Prostate gland (tissue), 2 donors: ENCODE data around the gene PEF1. TPM values are rescaled to one million over a fixed set of nuclear protein-coding genes. Genes with fewer than 3 reads are reported as not detected.

Experiments used
- DNase-seq: peaks from one replicate; pipeline ENCODE4 v3.0.0-alpha.2; 2019; ENCODE audit warnings: low spot score
- H3K27ac ChIP-seq, 2 donors: fragments of 200-600 bp; sonication (generic); 2 replicates each; pipeline ENCODE4 v1.5.1; 2017 to 2019
- H3K27me3 ChIP-seq: fragments of 200-600 bp; sonication (generic); replicated peaks from 2 replicates; pipeline ENCODE4 v1.5.1; 2019; ENCODE audit not compliant: insufficient read depth
- H3K36me3 ChIP-seq, 2 donors: fragments of 200-600 bp; sonication (generic); 1 replicate in 1 of 2; 2 replicates in 1 of 2; pipeline versions ENCODE4 v1.5.1 to v1.8.1; 2017 to 2019
- H3K4me1 ChIP-seq: fragments of 200-600 bp; sonication (generic); replicated peaks from 2 replicates; pipeline ENCODE4 v1.5.1; 2019
- H3K4me3 ChIP-seq, 2 donors: fragments of 200-600 bp; sonication (generic); 2 replicates each; pipeline ENCODE4 v1.5.1; 2017 to 2019
- H3K9me3 ChIP-seq: fragments of 200-600 bp; sonication (generic); 2 replicates; pipeline ENCODE4 v1.5.1; 2017
- POLR2A ChIP-seq: fragments of 450-650 bp; IDR thresholded peaks from one replicate; pipeline ENCODE4 v1.6.1; 2016; ENCODE audit warnings: antibody characterized with exemption, mild to moderate bottlenecking
- POLR2AphosphoS5 ChIP-seq: sonication (generic); formaldehyde crosslinking; IDR thresholded peaks from one replicate; pipeline ENCODE4 v1.6.1; 2017; ENCODE audit warnings: antibody characterized with exemption
- WGBS: methylation state at CpG from one replicate; pipeline ENCODE4 v1.1.5; 2018; 5-methylcytosine and 5-hydroxymethylcytosine counted together
- intact Hi-C: fragments of 100-400 bp; cut with DNase I; formaldehyde crosslinking; loops from one replicate; pipeline ENCODE4 v1.14.2; 2022
- total RNA-seq, 2 donors: library from RNA; depleted of rRNA; stranded (reverse); fragments of >200 nt; gene quantifications; one replicate each; pipeline ENCODE4 v1.1.0, GENCODE V29; 2016
- TF ChIP-seq, protein P1 (sequence below), 4 experiments: fragments of 200-600 bp in 2 of 4; fragments of 450-650 bp in 2 of 4; sonication (generic) in 2 of 4; IDR thresholded peaks; 1 replicate in 3 of 4; 2 replicates in 1 of 4; pipeline ENCODE4 v1.5.1; 2016 to 2019; ENCODE audit warnings: antibody characterized with exemption in 4 of 4, mild to moderate bottlenecking in 2 of 4, moderate library complexity in 2 of 4

Gene PEF1
- total RNA-seq, 2 donors from 2014 or later = 83.1 to 99.5 TPM

DNA sequence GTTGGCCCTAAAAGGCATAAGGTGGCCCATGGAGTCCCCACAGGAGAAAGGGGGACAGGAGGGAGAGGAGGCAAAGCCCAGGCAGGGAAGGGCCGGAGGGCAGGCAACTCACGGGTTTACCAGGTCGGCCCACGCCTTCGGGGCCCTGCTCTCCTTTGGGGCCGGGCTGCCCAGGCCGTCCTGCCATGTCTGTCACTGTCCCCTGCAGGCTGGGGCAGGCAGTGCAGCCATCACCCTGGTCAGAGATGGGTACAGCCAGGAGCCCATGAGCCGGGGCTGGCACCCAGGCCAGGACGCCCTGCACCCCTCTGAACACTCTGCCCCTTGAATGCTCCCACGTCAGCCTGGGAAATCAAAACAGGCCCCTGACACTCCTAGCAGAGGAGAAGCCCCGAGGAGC is 39.3 kb upstream of the PEF1 start:
- Histone ChIP-seq H3K36me3 (no peaks in the 10 kb centered on the region), H3K27ac (no peak overlapping the region), H3K9me3 (no peaks in the 10 kb centered on the region), H3K27me3 (no peaks in the 10 kb centered on the region), H3K4me1 (no peaks in the 10 kb centered on the region), H3K4me3 (no peak overlapping the region)
- no peak for DNase-seq
- WGBS = 81% methylated on average over 11 of the region's 11 CpGs
- TF ChIP-seq, protein P1, sequence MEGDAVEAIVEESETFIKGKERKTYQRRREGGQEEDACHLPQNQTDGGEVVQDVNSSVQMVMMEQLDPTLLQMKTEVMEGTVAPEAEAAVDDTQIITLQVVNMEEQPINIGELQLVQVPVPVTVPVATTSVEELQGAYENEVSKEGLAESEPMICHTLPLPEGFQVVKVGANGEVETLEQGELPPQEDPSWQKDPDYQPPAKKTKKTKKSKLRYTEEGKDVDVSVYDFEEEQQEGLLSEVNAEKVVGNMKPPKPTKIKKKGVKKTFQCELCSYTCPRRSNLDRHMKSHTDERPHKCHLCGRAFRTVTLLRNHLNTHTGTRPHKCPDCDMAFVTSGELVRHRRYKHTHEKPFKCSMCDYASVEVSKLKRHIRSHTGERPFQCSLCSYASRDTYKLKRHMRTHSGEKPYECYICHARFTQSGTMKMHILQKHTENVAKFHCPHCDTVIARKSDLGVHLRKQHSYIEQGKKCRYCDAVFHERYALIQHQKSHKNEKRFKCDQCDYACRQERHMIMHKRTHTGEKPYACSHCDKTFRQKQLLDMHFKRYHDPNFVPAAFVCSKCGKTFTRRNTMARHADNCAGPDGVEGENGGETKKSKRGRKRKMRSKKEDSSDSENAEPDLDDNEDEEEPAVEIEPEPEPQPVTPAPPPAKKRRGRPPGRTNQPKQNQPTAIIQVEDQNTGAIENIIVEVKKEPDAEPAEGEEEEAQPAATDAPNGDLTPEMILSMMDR (IDR thresholded peaks at IDR 0.05) = peak in 1 of 4 experiments; percentile 22
- no peak for TF ChIP-seq POLR2A
- intact Hi-C loops = no loop called here

DNA sequence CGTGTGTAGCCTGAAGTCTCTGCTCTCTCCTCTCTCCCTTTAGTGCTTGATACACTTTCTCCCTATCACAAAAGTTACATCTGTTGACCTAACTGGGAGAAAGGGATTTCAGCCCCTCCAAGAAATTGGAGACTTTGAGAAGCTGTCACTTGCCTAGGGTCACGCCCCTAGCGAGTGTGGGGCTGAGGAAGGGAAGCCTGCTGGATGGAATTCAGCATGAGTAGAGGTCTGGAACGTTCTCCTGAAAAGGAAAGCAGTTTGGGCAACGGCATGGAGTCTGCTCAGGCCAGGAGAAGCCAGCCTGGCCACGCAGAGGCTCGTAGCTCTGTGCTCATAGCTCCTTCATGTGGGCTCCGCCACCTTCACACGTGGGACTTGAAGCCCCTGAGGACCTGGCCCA is 36.7 kb upstream of the PEF1 start:
- Histone ChIP-seq H3K27ac (peak overlapping the region in 1 of 2 donors; percentile 8), H3K4me1 (no peaks in the 10 kb centered on the region), H3K9me3 (no peaks in the 10 kb centered on the region), H3K36me3 (no peaks in the 10 kb centered on the region), H3K4me3 (no peak overlapping the region), H3K27me3 (no peaks in the 10 kb centered on the region)
- no peak for DNase-seq
- WGBS = 59% methylated on average over 9 of the region's 9 CpGs
- TF ChIP-seq POLR2AphosphoS5 (no peak), POLR2A (no peak)
- TF ChIP-seq, protein P1 (IDR thresholded peaks at IDR 0.05) = no peak
- intact Hi-C loops = no loop called here

DNA sequence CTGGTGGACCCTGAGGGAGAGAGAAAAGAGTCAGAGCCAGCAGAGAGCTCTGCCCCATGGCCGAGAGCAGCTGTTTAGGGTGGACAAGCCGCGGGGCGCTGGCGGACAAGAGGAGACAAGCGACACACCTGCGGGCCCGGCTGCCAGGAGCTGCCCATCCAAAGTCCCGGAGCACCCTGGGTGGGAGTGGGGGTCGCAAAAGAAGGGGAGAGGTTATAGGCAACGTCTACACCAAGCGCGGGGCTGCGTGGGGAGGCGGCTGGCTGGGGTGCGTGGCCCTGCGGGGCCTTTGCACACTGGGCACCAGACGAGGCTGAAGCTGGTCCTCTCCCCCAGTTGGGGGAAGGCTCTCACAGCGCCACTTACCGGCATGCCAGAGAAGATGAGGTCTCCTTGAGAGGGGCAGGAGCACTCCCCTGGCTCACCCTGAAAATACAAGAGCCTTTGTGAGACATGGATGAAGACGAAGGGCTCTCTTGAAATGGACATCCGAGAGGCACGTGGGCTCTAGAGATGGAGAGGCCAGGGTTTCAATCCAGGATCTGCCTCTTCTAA is 35.1 kb upstream of the PEF1 start:
- H3K9me3 ChIP-seq = no peaks in the 10 kb centered on the region
- TF ChIP-seq POLR2A = no peak
- intact Hi-C loops = no loop called here
- no peak for DNase-seq
- H3K27me3 ChIP-seq = no peaks in the 10 kb centered on the region
- 81% methylated on average over 23 of the region's 23 CpGs for WGBS
- no peaks in the 10 kb centered on the region for H3K4me1 ChIP-seq
- H3K36me3 ChIP-seq = no peaks in the 10 kb centered on the region
- H3K27ac ChIP-seq = no peak overlapping the region
- no peak overlapping the region for H3K4me3 ChIP-seq

DNA sequence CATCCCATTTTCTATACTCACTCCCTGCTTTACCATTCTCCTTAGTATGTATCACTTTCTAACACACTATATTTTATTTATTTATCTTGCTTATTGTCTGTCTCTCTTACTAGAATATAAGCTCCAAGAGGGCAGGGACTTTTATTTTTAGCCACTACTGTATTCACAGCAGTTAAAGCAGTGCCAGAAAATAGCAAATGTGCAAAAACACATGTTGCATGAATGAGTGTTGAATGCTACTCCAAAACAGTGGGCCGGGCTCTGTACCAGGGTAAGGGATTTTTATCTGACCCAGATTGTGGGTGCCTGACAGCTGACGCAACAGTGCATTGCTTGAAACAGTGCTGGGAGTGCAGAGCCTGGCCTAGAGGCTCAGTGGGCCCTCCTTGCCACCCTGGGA is 34.4 kb upstream of the PEF1 start:
- Histone ChIP-seq H3K36me3 (no peaks in the 10 kb centered on the region), H3K27ac (no peak overlapping the region), H3K9me3 (no peaks in the 10 kb centered on the region), H3K4me3 (no peak overlapping the region), H3K27me3 (no peaks in the 10 kb centered on the region), H3K4me1 (no peaks in the 10 kb centered on the region)
- DNase-seq = no peak
- WGBS = 39% methylated on average over 2 of the region's 2 CpGs
- intact Hi-C loops = no loop called here
- TF ChIP-seq POLR2A (no peak), POLR2AphosphoS5 (no peak)

DNA sequence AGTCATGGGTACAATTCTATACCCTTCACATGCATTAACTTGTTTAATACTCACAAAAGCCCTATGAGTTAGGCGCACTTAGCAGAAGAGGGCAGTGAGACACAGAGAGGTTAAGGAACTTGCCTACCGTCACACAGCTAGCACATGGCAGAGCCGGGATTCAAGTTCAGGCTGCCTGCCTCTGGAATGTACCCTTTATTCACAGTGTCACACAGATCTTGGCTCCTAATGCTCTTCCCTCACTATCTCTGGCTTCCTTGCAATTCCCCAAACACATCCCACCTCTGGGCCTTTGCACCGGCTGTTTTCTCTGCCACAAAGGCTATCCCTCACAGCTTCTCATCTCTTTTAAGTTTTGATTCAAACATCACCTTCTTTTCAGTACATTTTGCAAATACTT is 34.0 kb upstream of the PEF1 start:
- Histone ChIP-seq H3K27ac (no peak overlapping the region), H3K36me3 (no peaks in the 10 kb centered on the region), H3K9me3 (no peaks in the 10 kb centered on the region), H3K4me3 (no peak overlapping the region), H3K27me3 (no peaks in the 10 kb centered on the region), H3K4me1 (no peaks in the 10 kb centered on the region)
- intact Hi-C loops = no loop called here
- TF ChIP-seq POLR2AphosphoS5 (no peak), POLR2A (no peak)
- TF ChIP-seq, protein P1 (IDR thresholded peaks at IDR 0.05) = no peak
- 88% methylated on average over 4 of the region's 4 CpGs for WGBS
- no peak for DNase-seq

DNA sequence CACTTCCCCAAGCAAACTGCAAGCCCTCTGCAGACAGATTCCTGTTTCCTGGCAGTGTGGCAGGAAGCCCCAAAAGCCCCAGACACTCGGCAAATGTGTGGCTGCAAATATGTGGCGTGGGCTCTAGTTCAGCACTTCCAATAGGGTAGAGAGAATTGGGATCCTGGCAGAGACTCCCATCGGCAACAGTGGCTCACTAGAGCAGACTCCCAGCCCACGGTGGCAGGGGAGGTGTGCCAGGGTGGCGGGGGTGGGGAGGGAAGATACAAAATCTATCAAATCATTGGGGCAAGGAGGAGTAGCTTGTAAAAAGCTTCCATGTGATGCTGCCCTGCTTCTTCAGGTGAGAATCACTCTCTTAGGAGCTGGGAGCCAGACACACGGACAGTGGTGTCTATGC is 33.3 kb upstream of the PEF1 start:
- WGBS = 73% methylated on average over 6 of the region's 6 CpGs
- no peak for TF ChIP-seq POLR2A
- TF ChIP-seq, protein P1 (IDR thresholded peaks at IDR 0.05) = no peak
- TF ChIP-seq POLR2AphosphoS5 = no peak
- Histone ChIP-seq H3K4me3 (no peak overlapping the region), H3K27ac (no peak overlapping the region), H3K4me1 (no peaks in the 10 kb centered on the region), H3K27me3 (no peaks in the 10 kb centered on the region), H3K9me3 (no peaks in the 10 kb centered on the region), H3K36me3 (no peaks in the 10 kb centered on the region)
- DNase-seq = no peak
- intact Hi-C loops = no loop called here
